Fibroblast of skin of left biceps (primary cell): ENCODE measurements around the gene APC.

Experiments used
- DNase-seq, 2 experiments: peaks; one replicate each; pipeline ENCODE4 v3.0.0-alpha.2; 2013; ENCODE audit warnings: low read depth in 2 of 2

The APC gene

GRCh38 chr5:112737463-112738190, at the start of gene APC:
APC (plus strand) TSS chr5:112737885; CDS start chr5:112754891, 17,006 bp downstream.
- DNase-seq = peak; percentile 67 to 73

- peak; percentile 64 to 70 for DNase-seq
Measured at GRCh38 chr5:112689155-112689909, 48.4 kb upstream of the APC start.

- no peak for DNase-seq
Measured at GRCh38 chr5:112690605-112691338, 46.9 kb upstream of the APC start.

- no peak for DNase-seq
Measured at GRCh38 chr5:112691339-112691680, 46.4 kb upstream of the APC start.

GRCh38 chr5:112691758-112692157, 45.9 kb upstream of the APC start:
- no peak for DNase-seq

GRCh38 chr5:112692472-112692871, 45.2 kb upstream of the APC start:
- no peak for DNase-seq

- no peak for DNase-seq
Measured at GRCh38 chr5:112693301-112693700, 44.4 kb upstream of the APC start.

GRCh38 chr5:112694853-112695709, 42.6 kb upstream of the APC start:
- no peak for DNase-seq

- DNase-seq = no peak
Measured at GRCh38 chr5:112696786-112697185, 40.9 kb upstream of the APC start.

GRCh38 chr5:112697322-112697721, 40.4 kb upstream of the APC start:
- DNase-seq = no peak

GRCh38 chr5:112697833-112698232, 39.9 kb upstream of the APC start:
- DNase-seq = no peak

- DNase-seq = no peak
Measured at GRCh38 chr5:112703866-112704820, 33.5 kb upstream of the APC start.

GRCh38 chr5:112706446-112707016, 31.2 kb upstream of the APC start:
- DNase-seq = no peak

GRCh38 chr5:112707187-112708102, 30.2 kb upstream of the APC start:
- DNase-seq = peak; percentile 95

- no peak for DNase-seq
Measured at GRCh38 chr5:112708103-112708622, 29.5 kb upstream of the APC start.

GRCh38 chr5:112709416-112709815, 28.3 kb upstream of the APC start:
- no peak for DNase-seq

GRCh38 chr5:112710896-112711295, 26.8 kb upstream of the APC start:
- no peak for DNase-seq

- DNase-seq = no peak
Measured at GRCh38 chr5:112711436-112711835, 26.2 kb upstream of the APC start.

GRCh38 chr5:112713206-112713605, 24.5 kb upstream of the APC start:
- DNase-seq = no peak
